Ascending aorta (tissue), 2 donors: Measurements from ENCODE around the gene EFHC1. TPM values are rescaled to one million over a fixed set of nuclear protein-coding genes. Genes with fewer than 3 reads are reported as not detected.

Source experiments
- DNase-seq, 2 donors: peaks; one replicate each; pipeline ENCODE4 v3.0.0-alpha.2; 2019; ENCODE audit warnings: low spot score in 2 of 2
- H3K27ac ChIP-seq, 2 donors: fragments of 200-600 bp; sonication (generic); one replicate each; pipeline ENCODE4 v1.5.1; 2016 to 2017; ENCODE audit warnings: mild to moderate bottlenecking in 1 of 2
- H3K27me3 ChIP-seq: fragments of 200-600 bp; sonication (generic); one replicate; pipeline ENCODE4 v1.5.1; 2017
- H3K36me3 ChIP-seq, 2 donors: fragments of 200-600 bp; sonication (generic); one replicate each; pipeline ENCODE4 v1.5.1; 2016
- H3K4me1 ChIP-seq, 2 donors: fragments of 200-600 bp; sonication (generic); one replicate each; pipeline ENCODE4 v1.5.1; 2016 to 2017; ENCODE audit warnings: mild to moderate bottlenecking in 1 of 2
- H3K4me3 ChIP-seq, 2 donors: fragments of 200-600 bp; sonication (generic); one replicate each; pipeline ENCODE4 v1.5.1; 2016 to 2017; ENCODE audit warnings: mild to moderate bottlenecking in 1 of 2
- H3K9me3 ChIP-seq, 2 donors: fragments of 200-600 bp; sonication (generic); one replicate each; pipeline ENCODE4 v1.5.1; 2016
- intact Hi-C: fragments of 100-400 bp; cut with DNase I; formaldehyde crosslinking; loops from one replicate; pipeline ENCODE4 v1.15.1; 2023
- total RNA-seq: library from RNA; depleted of rRNA; stranded (reverse); fragments of >200 nt; gene quantifications from one replicate; pipeline ENCODE4 v1.1.0, GENCODE V29; 2016
- TF ChIP-seq, protein P1 (sequence below), 3 experiments: fragments of 200-600 bp in 2 of 3; fragments of 450-650 bp in 1 of 3; sonication (generic) in 2 of 3; IDR thresholded peaks; one replicate each; pipeline ENCODE4 v1.5.1; 2016 to 2019; ENCODE audit warnings: antibody characterized with exemption in 3 of 3, mild to moderate bottlenecking in 1 of 3, moderate library complexity in 1 of 3

EFHC1 gene
- total RNA-seq, 1 donor from 2014 or later, result 7.3 TPM

DNA sequence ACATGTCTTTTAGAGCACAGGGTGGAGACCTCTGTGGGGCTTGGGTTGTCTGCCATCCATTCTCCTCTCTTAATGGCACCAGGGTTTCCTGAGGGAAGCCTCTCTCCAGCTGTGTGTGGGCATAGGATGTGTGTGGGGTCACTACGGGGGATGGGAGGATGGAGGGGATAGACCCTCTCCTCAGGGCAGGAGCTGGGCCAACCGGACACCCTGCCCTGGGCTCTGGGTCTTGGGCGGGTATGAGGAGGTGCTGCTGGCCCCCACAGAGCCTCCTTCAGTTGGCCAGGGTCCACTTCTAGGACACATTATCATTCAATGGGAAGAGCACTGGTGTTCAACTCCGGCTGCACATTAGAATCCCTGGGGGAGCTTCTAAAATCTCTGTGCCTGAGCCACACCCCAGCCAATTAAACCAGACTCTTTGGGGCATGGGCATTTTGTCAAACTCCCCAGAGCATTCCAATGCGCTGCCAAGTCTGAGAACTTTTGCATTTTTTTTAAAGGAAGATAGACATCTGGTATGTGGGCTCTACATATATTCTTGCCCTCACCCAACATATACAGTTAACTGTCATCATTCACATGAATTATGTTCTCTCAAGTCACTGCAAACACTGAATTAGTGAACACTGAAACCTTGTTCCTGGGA lies 118.2 kb downstream of the EFHC1 start:
- peak overlapping the region; percentile 86 to 87 for H3K27ac ChIP-seq
- TF ChIP-seq, protein P1, sequence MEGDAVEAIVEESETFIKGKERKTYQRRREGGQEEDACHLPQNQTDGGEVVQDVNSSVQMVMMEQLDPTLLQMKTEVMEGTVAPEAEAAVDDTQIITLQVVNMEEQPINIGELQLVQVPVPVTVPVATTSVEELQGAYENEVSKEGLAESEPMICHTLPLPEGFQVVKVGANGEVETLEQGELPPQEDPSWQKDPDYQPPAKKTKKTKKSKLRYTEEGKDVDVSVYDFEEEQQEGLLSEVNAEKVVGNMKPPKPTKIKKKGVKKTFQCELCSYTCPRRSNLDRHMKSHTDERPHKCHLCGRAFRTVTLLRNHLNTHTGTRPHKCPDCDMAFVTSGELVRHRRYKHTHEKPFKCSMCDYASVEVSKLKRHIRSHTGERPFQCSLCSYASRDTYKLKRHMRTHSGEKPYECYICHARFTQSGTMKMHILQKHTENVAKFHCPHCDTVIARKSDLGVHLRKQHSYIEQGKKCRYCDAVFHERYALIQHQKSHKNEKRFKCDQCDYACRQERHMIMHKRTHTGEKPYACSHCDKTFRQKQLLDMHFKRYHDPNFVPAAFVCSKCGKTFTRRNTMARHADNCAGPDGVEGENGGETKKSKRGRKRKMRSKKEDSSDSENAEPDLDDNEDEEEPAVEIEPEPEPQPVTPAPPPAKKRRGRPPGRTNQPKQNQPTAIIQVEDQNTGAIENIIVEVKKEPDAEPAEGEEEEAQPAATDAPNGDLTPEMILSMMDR (IDR thresholded peaks at IDR 0.05), result no peak
- no peaks in the 10 kb centered on the region for H3K9me3 ChIP-seq
- peaks cover 12 to 18% of the 10 kb centered on the region in 2 donors for H3K36me3 ChIP-seq
- no peak overlapping the region for H3K4me3 ChIP-seq
- intact Hi-C loops, result no loop called here
- peaks cover 5 to 63% of the 10 kb centered on the region in 2 donors for H3K4me1 ChIP-seq
- no peaks in the 10 kb centered on the region for H3K27me3 ChIP-seq
- no peak for DNase-seq

DNA sequence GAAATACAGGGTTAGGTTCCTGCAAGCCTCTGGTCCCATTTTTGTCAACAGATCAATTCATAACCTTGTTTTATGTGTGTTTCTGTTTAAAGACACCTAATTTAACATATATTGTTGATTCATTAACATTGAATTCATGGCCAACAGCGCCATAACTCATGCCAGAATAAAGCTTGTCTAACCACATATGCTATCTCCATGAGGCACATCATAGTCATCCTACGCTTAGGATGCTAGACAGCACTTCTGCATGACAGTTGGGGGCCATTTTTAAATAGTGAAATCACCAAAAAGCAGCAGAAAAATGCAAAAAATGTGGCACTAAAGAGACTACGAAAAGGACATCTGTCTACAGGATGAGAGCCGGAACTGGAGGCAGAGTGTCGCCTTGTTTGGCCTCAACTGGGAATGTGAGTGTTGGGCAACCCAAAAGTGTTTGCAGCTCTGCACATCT lies 118.8 kb downstream of the EFHC1 start:
- H3K27me3 ChIP-seq, result no peaks in the 10 kb centered on the region
- no peak for DNase-seq
- no peaks in the 10 kb centered on the region for H3K9me3 ChIP-seq
- H3K36me3 ChIP-seq, result peaks cover 12 to 15% of the 10 kb centered on the region in 2 donors
- TF ChIP-seq, protein P1 (IDR thresholded peaks at IDR 0.05), result no peak
- H3K4me3 ChIP-seq, result no peak overlapping the region
- peak overlapping the region; percentile 86 to 87 for H3K27ac ChIP-seq
- H3K4me1 ChIP-seq, result peaks cover 9 to 68% of the 10 kb centered on the region in 2 donors
- intact Hi-C loops, result no loop called here

DNA sequence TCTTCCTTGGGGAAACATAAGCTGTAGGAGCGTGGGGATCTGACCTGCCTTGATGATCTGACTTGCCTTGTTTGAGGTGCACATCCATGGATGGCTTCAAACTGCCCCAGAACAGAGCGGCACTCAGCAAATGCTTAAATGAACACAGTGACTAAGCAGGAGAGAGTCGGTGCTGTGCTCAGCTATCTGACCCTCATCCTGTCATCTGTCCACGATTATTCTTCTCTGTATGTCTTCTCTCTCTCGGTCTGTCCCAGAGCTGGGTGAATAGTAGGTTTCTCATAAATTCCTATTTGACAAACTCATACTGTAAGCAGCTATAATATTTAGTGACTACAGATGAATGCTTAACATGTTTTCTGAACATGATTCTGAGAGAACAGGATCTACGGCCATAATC lies 119.5 kb downstream of the EFHC1 start:
- peaks cover 16 to 74% of the 10 kb centered on the region in 2 donors for H3K4me1 ChIP-seq
- no peak for DNase-seq
- intact Hi-C loops, result loop anchor here (2.0 to 5.0 kb wide), 2 partner anchors 17 to 38 kb away; partner anchors contain the start of gene TRAM2

DNA sequence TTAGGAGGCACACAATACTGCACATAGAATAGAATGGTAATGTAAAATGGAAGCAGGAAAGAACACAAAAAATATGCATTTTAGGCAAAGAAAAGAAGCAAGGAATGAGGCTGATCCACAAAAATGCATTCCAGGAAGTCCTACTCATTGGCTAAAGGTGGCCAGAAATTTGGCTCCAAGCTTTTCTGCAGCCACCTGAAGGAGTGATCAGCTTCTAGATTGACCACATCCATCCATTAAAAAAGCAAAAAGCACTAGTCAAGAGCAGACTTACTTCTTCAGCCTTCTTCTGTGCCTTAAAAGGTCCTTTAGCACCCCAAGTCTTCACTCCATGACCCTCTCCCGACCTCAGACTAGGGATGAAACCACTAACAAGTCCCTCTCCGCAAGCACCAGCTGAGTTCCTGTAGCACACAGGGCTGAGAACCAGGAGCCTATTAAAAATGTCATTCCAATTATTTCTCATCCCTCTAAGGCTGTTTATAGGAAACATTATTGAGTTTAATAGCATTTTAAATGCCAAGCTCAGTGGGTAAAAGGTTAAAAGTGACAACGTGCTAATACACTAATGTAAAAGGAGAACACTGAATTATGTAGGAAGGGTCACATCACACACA lies 120.3 kb downstream of the EFHC1 start:
- no peak for DNase-seq
- no peak overlapping the region for H3K4me3 ChIP-seq
- H3K36me3 ChIP-seq, result peaks cover 0 to under 1% of the 10 kb centered on the region in 2 donors
- H3K27ac ChIP-seq, result peak overlapping the region; percentile 86 to 87
- H3K27me3 ChIP-seq, result no peaks in the 10 kb centered on the region
- no peaks in the 10 kb centered on the region for H3K9me3 ChIP-seq
- H3K4me1 ChIP-seq, result peaks cover 17 to 82% of the 10 kb centered on the region in 2 donors
- intact Hi-C loops, result loop anchor here (2.0 to 5.0 kb wide), 2 partner anchors 18 to 37 kb away; partner anchors contain the start of gene TRAM2
- TF ChIP-seq, protein P1 (IDR thresholded peaks at IDR 0.05), result no peak

More for the DNA sequence above, 119.5 kb downstream of the EFHC1 start:
- H3K27me3 ChIP-seq, result no peaks in the 10 kb centered on the region
- TF ChIP-seq, protein P1 (IDR thresholded peaks at IDR 0.05), result no peak
- H3K4me3 ChIP-seq, result no peak overlapping the region
- peaks cover 6 to 8% of the 10 kb centered on the region in 2 donors for H3K36me3 ChIP-seq
- peak overlapping the region; percentile 86 to 87 for H3K27ac ChIP-seq
- H3K9me3 ChIP-seq, result no peaks in the 10 kb centered on the region

DNA sequence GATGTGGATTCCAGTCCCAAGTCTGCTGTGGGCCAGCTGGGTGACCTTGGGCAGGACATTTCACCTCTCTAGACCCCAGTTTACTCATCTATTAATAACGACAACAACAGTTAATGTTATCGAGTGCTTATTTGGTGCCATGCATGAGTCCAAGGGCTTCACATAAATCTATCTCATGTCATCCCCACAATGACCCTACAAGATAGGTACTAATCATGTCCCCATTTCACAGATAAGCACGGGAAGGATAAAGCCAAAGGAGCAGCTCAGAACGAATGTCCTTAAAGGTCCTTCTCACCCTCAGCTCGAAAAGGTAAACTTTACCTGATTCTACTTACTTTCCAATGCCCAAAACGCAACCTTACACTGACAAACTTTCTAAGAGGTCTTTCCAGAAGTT lies 121.0 kb downstream of the EFHC1 start:
- intact Hi-C loops, result loop anchor here (2.0 to 5.0 kb wide), 2 partner anchors 18 to 36 kb away; partner anchors contain the start of gene TRAM2
- H3K9me3 ChIP-seq, result no peaks in the 10 kb centered on the region
- H3K36me3 ChIP-seq, result no peaks in the 10 kb centered on the region
- DNase-seq, result no peak
- TF ChIP-seq, protein P1 (IDR thresholded peaks at IDR 0.05), result no peak
- H3K4me3 ChIP-seq, result no peak overlapping the region
- H3K27ac ChIP-seq, result peak overlapping the region; percentile 86 to 87
- no peaks in the 10 kb centered on the region for H3K27me3 ChIP-seq
- H3K4me1 ChIP-seq, result peaks cover 17 to 86% of the 10 kb centered on the region in 2 donors
